HepG2 (cell line): ENCODE results near the gene IFIT2. TPM values are rescaled to one million over a fixed set of nuclear protein-coding genes. Genes with fewer than 3 reads are reported as not detected.

Source experiments
- EED ChIP-seq: sonication (generic); formaldehyde crosslinking; IDR thresholded peaks from 2 replicates; pipeline ENCODE4 v1.5.0; 2020; ENCODE audit warnings: mild to moderate bottlenecking, missing genetic modification reagents
- FOXA3 ChIP-seq: IDR thresholded peaks from 2 replicates; pipeline ENCODE4 v1.6.1; 2016; ENCODE audit warnings: missing genetic modification reagents, missing compliant biosample characterization
- JARID2 ChIP-seq: sonication (generic); formaldehyde crosslinking; IDR thresholded peaks from 2 replicates; pipeline ENCODE4 v1.8.1; 2023; ENCODE audit warnings: missing genetic modification reagents, inconsistent platforms; ENCODE audit not compliant: insufficient replicate concordance
- PHF5A ChIP-seq: IDR thresholded peaks from one replicate; pipeline ENCODE4 v1.6.1; 2018; ENCODE audit warnings: low read depth, missing genetic modification reagents; ENCODE audit not compliant: unreplicated experiment
- SCMH1 ChIP-seq: sonication (generic); formaldehyde crosslinking; IDR thresholded peaks from 2 replicates; pipeline ENCODE4 v1.9.0; 2021; ENCODE audit warnings: missing genetic modification reagents, mild to moderate bottlenecking, borderline replicate concordance
- SP1 ChIP-seq, 2 experiments: fragments of 450-650 bp in 1 of 2; sonication (generic) in 1 of 2; formaldehyde crosslinking in 1 of 2; IDR thresholded peaks; 2 replicates each; pipeline versions ENCODE4 v1.4.0 to v1.6.1; 2016 to 2020; ENCODE audit warnings: missing genetic modification reagents in 1 of 2
- ZFX ChIP-seq: sonication (generic); formaldehyde crosslinking; IDR thresholded peaks from 2 replicates; pipeline ENCODE4 v1.4.0; 2020; ENCODE audit warnings: mild to moderate bottlenecking, low read depth, missing genetic modification reagents, moderate library complexity
- ZNF3 ChIP-seq: IDR thresholded peaks from 2 replicates; pipeline ENCODE4 v1.7.0; 2017; ENCODE audit warnings: inconsistent platforms
- ZNF557 ChIP-seq: sonication (generic); formaldehyde crosslinking; IDR thresholded peaks from 2 replicates; pipeline ENCODE4 v1.4.0; 2020; ENCODE audit warnings: missing genetic modification reagents
- ZNF572 ChIP-seq: sonication (generic); formaldehyde crosslinking; IDR thresholded peaks from 2 replicates; pipeline ENCODE4 v1.5.1; 2020; ENCODE audit warnings: mild to moderate bottlenecking, missing genetic modification reagents
- ZNF652 ChIP-seq: IDR thresholded peaks from 2 replicates; pipeline ENCODE4 v1.6.1; 2016; ENCODE audit warnings: low read depth, borderline replicate concordance
- polyA plus RNA-seq, 8 experiments: library from polyadenylated mRNA; depleted of rRNA in 3 of 8; stranded (reverse) in 7 of 8; unstranded in 1 of 8; fragments of >200 nt; fragmentation: Illumina TruSeq in 4 of 8; extraction: Trizol in 4 of 8; gene quantifications; 2 replicates each; pipeline versions ENCODE4 v1.2.1 to v1.2.3, GENCODE V29; 2011 to 2016; ENCODE audit warnings: low read depth in 4 of 8, missing spikeins in 1 of 8, mixed read lengths in 1 of 8; ENCODE audit not compliant: insufficient read depth in 1 of 8
- total RNA-seq, 5 experiments: library from RNA; depleted of rRNA; stranded (reverse); fragments of >200 nt; fragmentation: Illumina TruSeq; extraction: Trizol; gene quantifications; 2 replicates each; pipeline ENCODE4 v1.2.3, GENCODE V29; 2016; ENCODE audit warnings: low read depth in 1 of 5
- TF ChIP-seq, protein P1 (sequence below): sonication (generic); formaldehyde crosslinking; IDR thresholded peaks from 2 replicates; pipeline ENCODE4 v1.5.0; 2020; ENCODE audit warnings: mild to moderate bottlenecking, low read depth, missing genetic modification reagents, borderline replicate concordance
- TF ChIP-seq, protein P2 (sequence below): IDR thresholded peaks from 2 replicates; pipeline ENCODE4 v1.6.1; 2018; ENCODE audit warnings: missing genetic modification reagents, mild to moderate bottlenecking, missing compliant biosample characterization
- TF ChIP-seq, protein P3 (sequence below): sonication (generic); formaldehyde crosslinking; IDR thresholded peaks from 2 replicates; pipeline ENCODE4 v1.4.0; 2020; ENCODE audit warnings: missing genetic modification reagents
- TF ChIP-seq, protein P4 (sequence below): IDR thresholded peaks from 2 replicates; pipeline ENCODE4 v1.6.1; 2016; ENCODE audit warnings: low read depth, missing genetic modification reagents, missing compliant biosample characterization
- TF ChIP-seq, protein P5 (sequence below): sonication (generic); formaldehyde crosslinking; IDR thresholded peaks from 2 replicates; pipeline ENCODE4 v1.5.0; 2020; ENCODE audit warnings: missing genetic modification reagents

The IFIT2 gene
- total and polyA plus RNA-seq, 2 of the 13 experiments (the other 11 are each of a cell fraction or from before 2014, with no cell fraction given): 0.04 to 0.15 TPM

DNA sequence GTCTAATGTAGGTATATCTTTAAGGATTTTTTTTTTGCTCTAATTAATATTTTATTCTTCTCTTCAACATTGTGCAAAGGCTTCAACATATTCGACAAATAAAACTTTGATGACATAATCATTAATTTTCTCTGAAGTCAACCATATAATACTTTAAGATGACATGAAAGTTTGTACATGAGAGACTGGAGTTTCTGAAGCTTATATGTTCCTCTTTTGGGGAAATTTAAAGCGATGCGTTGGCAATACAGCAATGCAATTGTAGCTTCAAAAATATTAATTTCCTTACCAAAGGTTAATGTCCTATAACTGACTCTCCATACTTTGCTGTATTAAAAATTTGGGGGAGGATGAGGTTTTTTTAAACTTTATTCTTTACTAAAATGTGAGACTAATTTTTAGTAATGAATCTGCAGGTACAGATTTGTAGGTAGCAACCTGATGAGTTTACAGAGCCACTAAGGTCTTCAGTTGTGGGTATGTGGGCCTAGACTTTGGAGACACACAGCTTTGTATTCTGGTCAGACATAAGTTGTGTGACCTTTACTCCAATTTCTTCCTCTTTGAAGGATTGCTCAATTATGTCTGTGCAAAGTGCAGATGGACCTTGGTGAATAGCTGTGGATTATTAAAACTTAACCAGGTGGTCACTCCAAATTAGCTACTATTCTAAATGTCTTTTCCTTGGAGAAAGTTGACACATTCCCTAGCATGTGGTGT is 32.3 kb upstream of the IFIT2 start (continued):
- TF ChIP-seq ZNF557 (CRISPR knock-in tag) (no peak), ZFX (CRISPR knock-in tag) (0 out of 2 replicates have a peak, but pooled peaks have one; percentile 24), JARID2 (CRISPR knock-in tag) (no peak), ZNF3 (CRISPR knock-in tag) (no peak), EED (CRISPR knock-in tag) (no peak), FOXA3 (CRISPR knock-in tag) (peak; percentile 39; the same call in 1 of the 2 replicates), SCMH1 (CRISPR knock-in tag) (no peak), PHF5A (CRISPR knock-in tag) (no peak), SP1 (IDR thresholded peaks at IDR 0.05) (no peak), SP1 (CRISPR knock-in tag; IDR thresholded peaks at IDR 0.05) (no peak), ZNF652 (CRISPR knock-in tag) (no peak), ZNF572 (CRISPR knock-in tag) (no peak)
- TF ChIP-seq, protein P1, sequence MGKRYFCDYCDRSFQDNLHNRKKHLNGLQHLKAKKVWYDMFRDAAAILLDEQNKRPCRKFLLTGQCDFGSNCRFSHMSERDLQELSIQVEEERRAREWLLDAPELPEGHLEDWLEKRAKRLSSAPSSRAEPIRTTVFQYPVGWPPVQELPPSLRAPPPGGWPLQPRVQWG (CRISPR knock-in tag): no peak
- TF ChIP-seq, protein P2, sequence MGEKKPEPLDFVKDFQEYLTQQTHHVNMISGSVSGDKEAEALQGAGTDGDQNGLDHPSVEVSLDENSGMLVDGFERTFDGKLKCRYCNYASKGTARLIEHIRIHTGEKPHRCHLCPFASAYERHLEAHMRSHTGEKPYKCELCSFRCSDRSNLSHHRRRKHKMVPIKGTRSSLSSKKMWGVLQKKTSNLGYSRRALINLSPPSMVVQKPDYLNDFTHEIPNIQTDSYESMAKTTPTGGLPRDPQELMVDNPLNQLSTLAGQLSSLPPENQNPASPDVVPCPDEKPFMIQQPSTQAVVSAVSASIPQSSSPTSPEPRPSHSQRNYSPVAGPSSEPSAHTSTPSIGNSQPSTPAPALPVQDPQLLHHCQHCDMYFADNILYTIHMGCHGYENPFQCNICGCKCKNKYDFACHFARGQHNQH (CRISPR knock-in tag): no peak
- TF ChIP-seq, protein P3, sequence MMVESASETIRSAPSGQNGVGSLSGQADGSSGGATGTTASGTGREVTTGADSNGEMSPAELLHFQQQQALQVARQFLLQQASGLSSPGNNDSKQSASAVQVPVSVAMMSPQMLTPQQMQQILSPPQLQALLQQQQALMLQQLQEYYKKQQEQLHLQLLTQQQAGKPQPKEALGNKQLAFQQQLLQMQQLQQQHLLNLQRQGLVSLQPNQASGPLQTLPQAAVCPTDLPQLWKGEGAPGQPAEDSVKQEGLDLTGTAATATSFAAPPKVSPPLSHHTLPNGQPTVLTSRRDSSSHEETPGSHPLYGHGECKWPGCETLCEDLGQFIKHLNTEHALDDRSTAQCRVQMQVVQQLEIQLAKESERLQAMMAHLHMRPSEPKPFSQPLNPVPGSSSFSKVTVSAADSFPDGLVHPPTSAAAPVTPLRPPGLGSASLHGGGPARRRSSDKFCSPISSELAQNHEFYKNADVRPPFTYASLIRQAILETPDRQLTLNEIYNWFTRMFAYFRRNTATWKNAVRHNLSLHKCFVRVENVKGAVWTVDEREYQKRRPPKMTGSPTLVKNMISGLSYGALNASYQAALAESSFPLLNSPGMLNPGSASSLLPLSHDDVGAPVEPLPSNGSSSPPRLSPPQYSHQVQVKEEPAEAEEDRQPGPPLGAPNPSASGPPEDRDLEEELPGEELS (CRISPR knock-in tag): no peak
- TF ChIP-seq, protein P4, sequence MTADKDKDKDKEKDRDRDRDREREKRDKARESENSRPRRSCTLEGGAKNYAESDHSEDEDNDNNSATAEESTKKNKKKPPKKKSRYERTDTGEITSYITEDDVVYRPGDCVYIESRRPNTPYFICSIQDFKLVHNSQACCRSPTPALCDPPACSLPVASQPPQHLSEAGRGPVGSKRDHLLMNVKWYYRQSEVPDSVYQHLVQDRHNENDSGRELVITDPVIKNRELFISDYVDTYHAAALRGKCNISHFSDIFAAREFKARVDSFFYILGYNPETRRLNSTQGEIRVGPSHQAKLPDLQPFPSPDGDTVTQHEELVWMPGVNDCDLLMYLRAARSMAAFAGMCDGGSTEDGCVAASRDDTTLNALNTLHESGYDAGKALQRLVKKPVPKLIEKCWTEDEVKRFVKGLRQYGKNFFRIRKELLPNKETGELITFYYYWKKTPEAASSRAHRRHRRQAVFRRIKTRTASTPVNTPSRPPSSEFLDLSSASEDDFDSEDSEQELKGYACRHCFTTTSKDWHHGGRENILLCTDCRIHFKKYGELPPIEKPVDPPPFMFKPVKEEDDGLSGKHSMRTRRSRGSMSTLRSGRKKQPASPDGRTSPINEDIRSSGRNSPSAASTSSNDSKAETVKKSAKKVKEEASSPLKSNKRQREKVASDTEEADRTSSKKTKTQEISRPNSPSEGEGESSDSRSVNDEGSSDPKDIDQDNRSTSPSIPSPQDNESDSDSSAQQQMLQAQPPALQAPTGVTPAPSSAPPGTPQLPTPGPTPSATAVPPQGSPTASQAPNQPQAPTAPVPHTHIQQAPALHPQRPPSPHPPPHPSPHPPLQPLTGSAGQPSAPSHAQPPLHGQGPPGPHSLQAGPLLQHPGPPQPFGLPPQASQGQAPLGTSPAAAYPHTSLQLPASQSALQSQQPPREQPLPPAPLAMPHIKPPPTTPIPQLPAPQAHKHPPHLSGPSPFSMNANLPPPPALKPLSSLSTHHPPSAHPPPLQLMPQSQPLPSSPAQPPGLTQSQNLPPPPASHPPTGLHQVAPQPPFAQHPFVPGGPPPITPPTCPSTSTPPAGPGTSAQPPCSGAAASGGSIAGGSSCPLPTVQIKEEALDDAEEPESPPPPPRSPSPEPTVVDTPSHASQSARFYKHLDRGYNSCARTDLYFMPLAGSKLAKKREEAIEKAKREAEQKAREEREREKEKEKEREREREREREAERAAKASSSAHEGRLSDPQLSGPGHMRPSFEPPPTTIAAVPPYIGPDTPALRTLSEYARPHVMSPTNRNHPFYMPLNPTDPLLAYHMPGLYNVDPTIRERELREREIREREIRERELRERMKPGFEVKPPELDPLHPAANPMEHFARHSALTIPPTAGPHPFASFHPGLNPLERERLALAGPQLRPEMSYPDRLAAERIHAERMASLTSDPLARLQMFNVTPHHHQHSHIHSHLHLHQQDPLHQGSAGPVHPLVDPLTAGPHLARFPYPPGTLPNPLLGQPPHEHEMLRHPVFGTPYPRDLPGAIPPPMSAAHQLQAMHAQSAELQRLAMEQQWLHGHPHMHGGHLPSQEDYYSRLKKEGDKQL (CRISPR knock-in tag): no peak
- TF ChIP-seq, protein P5, sequence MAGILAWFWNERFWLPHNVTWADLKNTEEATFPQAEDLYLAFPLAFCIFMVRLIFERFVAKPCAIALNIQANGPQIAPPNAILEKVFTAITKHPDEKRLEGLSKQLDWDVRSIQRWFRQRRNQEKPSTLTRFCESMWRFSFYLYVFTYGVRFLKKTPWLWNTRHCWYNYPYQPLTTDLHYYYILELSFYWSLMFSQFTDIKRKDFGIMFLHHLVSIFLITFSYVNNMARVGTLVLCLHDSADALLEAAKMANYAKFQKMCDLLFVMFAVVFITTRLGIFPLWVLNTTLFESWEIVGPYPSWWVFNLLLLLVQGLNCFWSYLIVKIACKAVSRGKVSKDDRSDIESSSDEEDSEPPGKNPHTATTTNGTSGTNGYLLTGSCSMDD (CRISPR knock-in tag): no peak
